CD4-positive, alpha-beta T cell treated with Interleukin-12 subunit alpha and Interleukin-12 subunit beta, for 1 hour (primary cell): ENCODE measurements around the gene ST6GALNAC3.

Experiments
- DNase-seq: peaks from one replicate; pipeline ENCODE4 v3.0.0-alpha.2; 2020

The ST6GALNAC3 gene

DNA sequence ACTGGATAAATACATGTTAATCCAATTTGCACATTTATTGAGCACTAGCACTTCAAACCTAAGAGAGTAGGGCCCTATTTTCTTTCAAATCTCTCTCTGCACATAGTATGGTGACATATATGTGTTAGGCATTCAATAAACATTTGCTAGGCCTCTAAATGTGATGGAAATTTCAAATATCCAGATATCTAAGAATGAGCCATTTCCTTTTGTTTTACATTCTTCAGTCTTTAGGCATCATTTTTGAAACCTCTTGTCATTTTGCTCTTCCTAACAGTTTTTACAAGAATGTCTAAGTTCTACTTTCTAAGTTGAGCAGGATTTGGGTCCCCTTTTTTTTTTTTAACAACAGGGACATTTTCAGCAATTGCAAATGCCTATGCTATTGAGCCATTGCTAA is 397.0 kb downstream of the ST6GALNAC3 start:
- DNase-seq = no peak

DNA sequence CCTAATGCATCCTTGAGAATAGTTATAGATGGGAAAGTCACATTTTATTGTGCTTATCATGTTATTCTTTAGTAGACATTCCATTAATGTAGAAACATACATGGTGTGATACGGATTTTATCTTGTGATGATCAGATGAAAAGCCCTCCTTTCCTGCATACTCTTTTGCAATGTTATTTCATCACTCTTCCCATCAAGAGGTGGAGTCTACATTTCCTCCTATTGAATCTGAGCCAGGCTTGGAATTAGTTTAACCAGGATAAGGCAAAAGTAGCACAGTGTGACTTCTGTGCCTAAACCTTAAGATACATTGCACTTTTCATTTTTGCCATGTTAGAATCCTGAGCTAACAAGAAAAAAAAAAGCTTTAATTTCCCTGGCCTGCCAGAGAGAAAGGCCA is 399.0 kb downstream of the ST6GALNAC3 start:
- DNase-seq = no peak

DNA sequence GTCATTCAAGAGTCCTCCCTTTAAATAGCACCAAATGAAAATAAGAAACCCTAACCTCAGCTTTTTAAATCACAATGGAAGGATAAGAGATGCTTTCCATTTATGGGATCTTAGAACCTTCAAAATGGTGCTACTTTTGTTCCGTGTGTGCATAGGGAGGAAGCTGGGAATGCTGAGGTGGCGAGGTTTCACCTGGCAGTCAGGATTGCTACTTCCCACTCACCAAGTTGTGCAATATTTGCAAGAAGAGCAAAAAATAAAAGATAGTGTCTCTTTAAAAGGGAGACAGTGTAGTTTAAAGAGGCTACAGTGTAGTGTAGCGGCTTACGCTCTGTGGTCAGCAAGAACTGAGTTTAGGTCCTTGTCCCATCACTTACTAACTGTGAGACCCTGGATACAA is 400.4 kb downstream of the ST6GALNAC3 start:
- no peak for DNase-seq

DNA sequence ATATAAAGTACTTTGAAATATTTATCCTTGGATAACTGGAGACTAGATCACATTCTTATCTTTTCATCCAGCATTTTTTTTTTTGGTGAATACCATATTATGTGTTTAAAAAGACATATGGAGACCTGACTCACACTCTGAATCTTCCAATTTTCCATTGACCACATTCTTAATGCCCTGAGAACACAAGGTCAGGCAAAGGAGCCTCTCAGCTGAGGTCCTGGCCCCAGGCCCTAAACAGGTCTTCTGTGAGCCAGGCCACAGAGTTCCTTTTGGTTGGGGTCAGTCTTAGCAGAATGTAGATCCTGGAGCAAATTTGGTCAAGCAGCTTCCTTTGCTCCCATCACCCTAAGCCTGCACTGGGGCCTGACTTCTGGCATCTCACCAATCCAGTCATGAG is 402.6 kb downstream of the ST6GALNAC3 start:
- no peak for DNase-seq

DNA sequence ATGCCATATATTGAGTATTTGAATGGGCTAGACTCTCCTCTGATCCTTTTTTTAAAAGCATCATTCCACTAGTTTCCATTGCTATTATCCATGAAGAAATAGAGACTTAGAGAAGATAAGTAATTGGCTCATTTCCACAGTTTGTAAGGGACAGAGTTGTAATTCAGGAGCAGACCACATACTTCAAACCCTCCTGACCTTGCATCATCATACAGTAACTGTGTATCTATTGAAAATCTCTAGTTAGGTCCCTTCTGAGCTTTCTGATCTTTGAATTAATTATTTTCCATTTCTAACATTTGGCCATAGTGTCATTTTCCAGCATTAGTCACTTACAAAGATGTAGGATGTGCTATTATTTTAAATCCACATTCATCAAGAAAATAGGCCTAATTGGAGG is 406.3 kb downstream of the ST6GALNAC3 start:
- no peak for DNase-seq

DNA sequence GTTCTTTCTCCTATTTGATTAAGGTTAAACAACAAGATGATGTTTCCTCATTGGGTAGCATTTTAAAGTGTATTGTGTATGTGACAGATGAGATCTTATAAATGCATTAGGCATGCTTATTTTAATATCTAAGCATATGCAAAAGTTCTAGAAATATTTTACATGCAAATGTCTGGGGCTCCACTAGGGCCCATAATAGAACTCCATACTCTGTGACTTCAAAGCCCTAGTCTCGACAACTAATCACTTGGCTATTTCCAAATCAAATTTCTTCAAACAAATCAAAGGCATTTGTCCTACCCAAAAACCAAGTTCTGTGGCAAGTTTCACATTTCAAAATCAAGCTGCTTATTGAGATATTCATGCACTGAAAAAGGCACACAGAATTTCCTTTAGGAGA is 407.1 kb downstream of the ST6GALNAC3 start:
- DNase-seq = no peak

DNA sequence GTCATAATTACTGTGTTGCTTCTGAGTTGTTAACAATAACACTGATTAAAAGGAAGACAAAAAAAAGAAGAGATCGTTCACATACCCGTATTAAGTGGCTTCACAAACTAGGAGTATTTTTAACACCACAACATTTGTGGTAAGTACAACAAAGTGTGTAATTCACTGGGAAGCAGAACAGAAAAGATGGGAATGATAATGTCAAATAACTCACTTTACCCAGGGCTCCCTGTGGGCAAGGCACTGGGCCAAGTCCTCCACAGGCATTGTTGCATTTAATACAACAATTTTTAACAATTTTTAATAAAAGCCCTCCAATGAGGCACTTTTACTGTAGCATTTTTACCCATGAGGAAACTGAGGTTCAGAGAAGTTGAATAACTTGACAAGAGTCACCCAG is 407.7 kb downstream of the ST6GALNAC3 start:
- no peak for DNase-seq

DNA sequence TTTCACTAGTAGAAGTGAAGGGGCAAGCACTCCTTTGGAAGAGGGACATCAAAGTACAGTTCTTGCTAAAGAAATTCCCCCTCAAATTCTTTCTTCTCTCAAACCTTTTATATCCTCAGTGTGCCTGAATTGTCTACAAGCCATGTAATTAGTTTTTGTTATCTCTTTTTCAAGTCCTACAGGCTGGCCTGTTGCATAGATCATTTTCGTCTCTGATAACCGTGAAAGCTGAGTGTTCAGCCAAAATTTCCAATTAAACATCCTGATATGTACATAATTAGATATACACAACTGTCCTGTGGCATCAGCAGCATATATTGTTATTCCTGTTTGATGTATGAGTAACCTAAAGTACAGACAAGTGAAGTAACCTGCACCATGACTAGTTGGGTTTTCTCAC is 417.2 kb downstream of the ST6GALNAC3 start:
- DNase-seq = no peak

DNA sequence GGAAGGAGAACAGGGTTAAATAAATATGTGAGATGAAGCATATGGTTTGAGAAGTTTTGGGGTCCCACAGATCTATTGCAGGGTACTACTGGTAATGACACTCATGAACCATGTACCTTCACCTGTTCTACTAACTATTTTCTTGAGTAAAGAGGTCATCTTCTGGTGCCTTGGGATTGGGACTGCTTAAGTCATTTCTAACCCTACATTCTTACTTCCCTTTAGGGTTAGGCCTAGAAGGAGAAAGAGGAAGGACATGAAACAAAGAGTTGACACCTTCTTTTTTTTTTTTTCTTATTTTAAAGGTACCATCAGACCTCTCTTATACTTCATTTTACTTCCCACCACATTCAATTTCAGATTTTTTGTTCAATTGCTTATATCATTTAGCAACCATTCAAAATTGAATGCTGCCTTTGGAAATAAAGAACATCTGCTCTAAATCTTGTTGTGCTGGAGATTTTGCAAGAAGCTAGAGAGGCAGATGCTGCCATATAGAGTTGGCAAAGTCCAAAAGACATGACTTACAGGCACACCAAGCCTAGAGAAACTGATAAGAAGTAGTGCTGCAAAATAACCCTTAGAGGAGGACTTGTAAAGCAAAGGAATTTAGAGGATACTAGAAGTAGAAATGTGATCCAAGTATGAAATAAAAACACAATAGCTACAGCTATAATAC is 418.3 kb downstream of the ST6GALNAC3 start:
- DNase-seq = no peak

DNA sequence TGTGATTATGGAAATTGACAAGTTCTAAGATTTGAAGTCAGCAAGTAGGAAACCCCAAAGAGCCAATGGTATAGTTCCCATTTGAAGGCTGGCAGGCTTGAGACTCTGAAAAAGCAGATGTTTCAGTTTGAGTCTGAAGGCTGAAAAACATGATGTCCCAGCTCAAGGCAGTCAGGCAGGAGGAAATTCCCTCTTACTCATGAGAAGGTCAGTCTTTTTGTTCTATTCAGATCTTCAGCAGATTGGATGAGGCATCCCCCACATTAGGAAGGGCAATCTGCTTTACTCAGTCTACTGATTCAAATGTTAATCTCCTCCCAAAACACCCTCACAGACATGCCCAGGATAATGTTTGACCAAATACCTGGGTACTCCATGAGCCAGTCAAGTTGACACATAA is 420.3 kb downstream of the ST6GALNAC3 start:
- no peak for DNase-seq

DNA sequence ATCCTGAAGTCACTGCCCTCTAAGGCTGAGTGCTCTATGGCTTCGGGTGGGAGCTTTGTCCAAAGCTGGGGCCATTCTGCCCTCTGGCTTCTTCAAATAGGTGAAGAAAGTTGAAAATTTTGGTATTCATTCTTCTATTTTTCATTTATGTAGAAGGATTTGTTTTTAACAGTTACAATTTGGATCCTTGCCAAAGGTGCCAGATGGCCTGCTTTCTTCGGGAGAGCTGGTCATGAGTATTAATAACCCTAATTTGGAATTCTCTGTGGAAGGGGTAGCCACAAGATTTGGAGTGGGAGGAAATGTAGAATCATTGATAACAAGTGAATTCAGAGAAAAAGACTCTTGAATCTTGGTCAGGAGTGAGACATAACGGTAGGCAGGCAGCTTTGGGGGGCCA is 422.3 kb downstream of the ST6GALNAC3 start:
- DNase-seq = no peak

DNA sequence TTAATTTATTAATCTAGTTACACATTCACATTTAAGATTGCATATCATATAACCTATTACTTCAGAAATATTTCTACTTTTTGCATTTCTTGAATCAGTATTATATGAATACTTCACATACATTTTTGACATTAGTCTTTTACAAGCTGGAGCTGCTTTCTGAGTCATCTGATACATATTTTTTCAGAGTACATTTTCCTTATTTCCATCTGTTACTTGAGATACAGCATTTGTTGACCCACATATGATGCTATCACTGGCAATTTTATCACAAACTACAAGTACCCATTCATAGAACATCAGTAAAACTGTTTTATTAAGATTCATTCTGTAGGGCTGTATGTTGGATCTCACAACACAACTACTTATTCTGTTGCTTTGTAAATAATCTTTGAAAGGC is 425.6 kb downstream of the ST6GALNAC3 start:
- no peak for DNase-seq

DNA sequence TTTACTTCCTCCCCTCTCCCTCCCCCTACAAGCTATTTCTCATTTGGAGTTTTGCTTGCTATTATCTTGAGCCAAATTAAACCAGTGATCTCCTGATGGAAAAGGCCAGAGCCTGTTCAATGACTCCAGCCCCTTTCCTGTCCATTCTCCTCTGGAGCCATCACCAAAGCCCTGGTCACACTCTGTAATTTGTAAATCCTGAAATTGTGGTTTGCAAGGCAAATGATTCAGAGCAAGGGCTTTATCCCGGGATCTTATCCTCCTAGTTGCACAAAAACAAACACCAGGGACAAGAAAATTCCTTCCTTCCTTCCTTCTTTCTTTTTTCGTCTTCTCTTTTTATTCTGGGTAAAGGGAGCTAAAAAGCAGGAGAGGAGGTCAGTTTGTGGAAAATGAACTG is 426.6 kb downstream of the ST6GALNAC3 start:
- DNase-seq = no peak

DNA sequence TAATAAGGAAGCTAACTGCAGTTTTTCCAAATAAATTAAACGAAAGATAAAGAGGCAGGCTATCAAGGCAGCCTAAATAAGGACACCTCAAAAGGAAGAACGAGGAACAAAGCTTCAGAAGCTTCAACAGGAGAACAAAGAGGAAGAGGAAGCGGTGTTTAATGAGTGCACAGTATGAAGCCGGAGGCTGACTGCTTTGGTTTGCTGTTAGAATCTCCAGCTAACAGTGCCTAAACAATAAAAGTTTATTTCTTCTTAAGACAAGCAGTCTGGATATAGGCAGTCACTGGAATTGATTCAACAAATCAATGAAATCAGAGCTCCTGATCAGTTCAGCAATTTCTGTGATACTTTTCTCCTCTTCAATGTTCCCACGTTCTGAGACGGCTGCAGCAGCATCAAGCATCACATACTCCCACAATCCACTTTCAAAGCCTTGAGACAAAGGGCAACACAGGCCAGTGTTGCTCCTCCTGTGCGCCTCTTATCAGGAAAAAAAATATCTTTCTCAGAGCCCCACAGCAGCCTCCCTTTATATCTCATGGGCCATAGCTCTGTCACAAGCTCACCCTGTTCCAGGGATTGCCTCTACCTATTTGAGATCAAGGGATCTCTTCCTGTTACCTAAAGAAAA is 427.2 kb downstream of the ST6GALNAC3 start:
- no peak for DNase-seq

DNA sequence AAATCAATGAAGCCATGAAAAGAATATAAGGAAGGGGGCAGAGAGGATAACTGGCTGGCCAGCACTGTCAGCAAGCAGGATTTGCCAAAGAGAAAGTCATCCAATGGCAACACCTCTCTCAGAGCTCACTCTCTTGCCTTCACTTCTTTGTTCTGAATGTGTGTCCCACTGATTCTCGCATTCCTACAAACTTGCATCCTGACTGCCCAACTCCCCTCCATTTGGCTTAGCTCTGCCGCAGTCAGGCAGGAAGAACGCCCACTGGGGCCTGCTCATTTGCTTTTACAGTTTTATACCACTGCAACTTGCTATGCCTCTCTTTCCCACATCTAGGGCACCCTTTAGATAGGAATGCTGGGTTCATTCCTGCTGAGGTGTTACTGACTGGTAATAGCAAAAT is 428.6 kb downstream of the ST6GALNAC3 start:
- DNase-seq = no peak

DNA sequence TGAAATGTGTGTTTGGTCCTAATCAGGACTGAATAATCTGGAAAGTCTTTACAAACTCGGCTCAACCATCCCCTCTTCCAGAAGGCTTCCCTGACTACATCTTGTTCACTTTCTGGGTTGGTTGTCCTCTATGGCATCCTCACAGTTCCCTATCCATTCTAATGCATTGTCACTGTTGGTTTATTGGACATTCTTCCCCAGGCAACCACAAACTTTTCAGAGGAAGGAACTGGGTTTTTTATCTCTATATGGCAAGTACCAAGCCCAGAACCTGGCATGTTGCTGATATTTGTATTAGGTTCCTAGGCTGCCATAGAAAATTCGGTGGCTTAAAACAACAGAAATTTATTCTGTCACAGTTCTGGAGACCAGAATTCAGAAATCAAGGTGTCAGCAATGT is 429.2 kb downstream of the ST6GALNAC3 start:
- DNase-seq = no peak

DNA sequence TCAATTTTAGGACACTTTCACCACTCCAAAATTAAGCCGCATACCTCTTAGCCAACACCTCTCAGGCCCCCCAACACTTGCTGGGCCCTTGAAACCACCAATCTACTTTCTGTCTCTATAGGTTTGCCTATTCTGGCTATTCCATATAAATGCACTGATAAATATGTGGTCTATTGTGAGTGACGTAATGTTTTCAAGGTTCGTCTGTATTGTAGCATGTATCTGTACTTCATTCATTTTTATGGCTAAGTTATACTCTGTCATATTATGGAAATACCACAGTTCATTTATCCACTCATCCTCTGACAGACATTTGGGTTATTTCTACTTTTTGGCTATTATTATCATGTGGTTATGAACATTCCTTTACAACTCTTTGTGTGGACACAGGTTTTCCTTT is 432.8 kb downstream of the ST6GALNAC3 start:
- no peak for DNase-seq

DNA sequence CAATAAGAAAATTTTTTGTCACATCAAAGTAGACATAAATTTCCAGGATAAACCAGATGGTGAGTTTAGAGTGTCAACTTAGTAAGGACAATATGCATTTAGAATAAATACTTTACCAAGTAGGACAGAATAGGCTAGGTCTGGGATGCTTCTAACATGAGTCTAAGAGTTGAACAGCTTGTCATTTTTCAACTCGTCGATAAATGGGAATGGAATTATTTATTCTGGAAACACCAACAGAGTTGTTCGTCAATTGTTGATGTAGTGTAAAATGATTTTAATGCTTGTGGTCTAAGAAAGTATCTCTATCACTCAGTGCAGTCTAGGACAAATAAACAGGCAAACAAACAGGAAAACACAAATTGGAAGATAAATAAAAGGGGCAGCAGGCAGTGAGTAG is 434.3 kb downstream of the ST6GALNAC3 start:
- DNase-seq = no peak

DNA sequence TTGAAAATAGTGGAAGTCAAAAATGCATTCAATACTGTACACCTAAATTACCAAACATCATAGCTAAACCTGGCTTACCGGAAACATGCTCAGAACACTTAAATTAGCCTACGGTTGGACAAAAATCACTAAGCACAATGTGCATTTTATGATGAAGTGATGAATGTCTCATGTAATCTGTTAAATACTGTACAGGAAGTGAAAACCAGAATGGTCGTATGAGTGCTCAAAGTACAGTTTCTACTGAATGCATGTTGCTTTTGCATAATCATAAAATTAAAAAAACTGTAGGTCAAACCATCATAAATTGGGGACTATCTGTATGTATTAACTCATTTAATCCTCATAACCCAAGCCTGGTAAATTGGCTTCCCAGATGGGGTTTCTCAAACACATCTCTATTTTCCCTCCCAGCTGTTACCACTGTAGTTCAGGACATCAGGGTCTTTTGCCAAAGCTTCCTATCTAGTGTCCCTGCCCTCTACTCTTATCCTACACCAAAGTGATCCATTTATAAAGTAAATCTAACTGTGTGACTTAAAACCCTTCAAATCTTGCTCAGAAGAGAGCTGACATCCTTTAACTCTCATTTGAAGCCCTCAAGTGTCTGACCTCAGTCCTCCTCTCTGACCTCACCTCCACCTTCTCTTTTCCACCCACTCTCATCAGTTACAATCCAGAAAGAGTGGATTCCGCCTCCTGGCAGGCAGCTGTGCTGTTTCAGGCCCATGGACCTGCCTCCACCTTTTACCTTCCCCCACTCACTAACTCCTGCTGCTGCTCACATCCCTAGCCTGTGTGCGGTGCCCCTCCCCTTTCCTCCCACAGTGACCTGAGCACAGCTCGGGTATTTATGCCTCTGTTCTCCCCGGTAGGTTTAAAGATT is 436.4 kb downstream of the ST6GALNAC3 start:
- DNase-seq = no peak

DNA sequence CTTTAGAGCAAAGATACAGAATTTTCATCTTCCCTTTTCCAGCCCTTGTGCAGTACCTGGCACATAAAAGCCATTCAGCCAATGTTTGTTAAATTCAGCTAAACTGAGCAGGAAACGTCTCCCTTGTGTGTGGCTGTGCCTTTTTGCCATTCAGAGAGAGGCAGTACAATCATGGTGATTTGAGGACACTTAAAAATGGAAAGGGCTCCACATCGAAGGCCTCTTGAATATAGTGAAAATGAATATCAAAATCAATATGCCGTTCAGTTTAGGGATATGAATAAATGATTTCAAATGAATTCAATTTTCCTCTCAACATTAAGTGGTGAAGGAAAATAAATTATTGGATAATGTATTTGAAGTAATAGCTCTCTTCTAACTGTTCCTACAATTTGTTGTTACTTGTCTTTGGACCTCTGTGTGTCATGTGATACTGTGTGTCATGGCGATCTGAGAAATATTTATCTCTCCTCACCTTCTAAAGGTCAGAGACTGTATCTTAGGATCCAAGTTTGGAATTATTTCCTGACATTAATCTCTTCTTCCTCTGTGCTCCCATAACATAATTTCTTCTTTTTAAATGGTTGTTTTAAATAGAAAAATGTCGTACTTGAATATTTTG is 437.1 kb downstream of the ST6GALNAC3 start:
- no peak for DNase-seq

DNA sequence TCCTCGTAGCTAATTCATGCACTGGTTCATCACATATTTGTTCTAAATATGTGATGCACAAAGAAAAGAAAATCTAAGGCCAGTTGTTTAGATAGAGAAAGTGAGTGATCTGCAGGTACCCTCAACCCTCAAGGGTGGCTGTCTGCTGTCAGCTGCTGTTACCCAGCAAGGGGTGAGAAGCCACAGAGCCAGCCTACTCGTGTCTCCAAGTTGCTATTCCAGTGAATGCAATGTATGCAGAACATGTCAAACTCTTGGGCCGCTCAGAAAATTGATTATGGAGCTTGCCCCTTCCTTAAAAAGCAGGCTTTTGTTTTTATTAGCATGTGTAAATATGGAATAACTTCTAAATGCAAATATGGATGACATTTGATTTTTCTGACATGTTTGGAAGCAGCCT is 456.4 kb downstream of the ST6GALNAC3 start:
- no peak for DNase-seq

DNA sequence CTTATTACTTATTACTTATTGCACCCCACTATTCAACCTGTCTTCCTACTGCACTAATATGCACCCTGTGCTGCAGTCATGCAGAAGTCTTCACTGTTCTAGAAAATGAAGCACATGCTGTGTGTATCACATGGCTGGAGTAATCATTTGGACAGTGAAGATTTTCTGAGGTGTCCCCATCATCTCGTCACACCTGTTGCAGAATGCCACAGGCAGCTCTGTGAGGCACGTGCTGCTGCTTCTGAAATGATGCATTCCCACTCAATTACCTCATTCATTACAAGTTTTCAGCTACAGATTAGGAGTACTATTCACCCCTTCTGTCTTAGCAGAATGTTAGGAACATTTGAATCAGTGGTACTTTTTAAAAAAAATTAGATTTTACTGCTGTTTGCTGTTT is 467.1 kb downstream of the ST6GALNAC3 start:
- no peak for DNase-seq

DNA sequence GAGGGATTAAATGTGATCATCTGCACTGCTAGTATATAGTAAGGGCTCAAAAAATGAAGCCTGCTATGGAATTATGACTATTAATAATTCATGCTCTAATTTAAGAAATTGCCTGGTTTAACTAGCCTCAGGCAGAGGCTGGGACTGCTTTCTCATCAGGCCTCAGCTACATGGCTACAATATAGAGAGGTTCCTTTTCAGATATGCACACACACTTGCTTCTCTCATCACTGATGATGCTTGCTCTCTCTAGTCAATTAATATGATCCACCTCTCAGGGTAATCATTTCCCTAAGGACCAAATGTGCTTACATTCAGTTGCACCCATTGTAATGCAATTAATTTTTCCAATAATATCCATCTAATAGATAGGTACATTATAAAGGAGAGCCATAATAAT is 467.8 kb downstream of the ST6GALNAC3 start:
- no peak for DNase-seq

DNA sequence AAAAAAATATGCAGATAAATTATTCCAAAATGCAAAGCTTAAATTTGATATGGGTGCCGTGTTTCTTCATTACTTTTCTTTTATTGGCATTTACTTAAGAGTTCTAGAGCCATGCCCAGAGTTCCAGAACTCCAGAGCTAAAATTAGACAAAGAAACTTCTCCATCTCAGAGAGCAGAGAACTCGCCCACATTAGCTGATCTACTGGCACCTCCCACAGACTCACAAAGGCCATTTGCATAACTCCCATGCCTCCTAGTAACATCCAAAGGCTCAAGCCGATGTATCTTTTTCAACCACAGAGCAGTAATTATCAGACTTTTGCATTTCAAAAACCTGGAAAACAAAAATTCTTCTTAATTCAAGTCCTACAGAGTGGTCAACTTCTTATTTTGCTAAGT is 468.9 kb downstream of the ST6GALNAC3 start:
- DNase-seq = no peak
